MCF 10A (cell line): Measurements from ENCODE around the gene FBXL4. TPM values are rescaled to one million over a fixed set of nuclear protein-coding genes. Genes with fewer than 3 reads are reported as not detected.

Source experiments
- BruUV-seq: library from RNA; stranded (reverse); fragments of 400-500 nt; replicated peaks from 2 replicates; lab custom pipeline; 2021; lab: Mats Ljungman, UMichigan
- CTCF ChIA-PET: fragments of 300-600 bp; sonication (Branson Sonifier 250); formaldehyde crosslinking; extraction: SDS; loops from one replicate; lab custom pipeline; 2021; ENCODE audit warnings: antibody characterized with exemption, inconsistent platforms; lab: Yijun Ruan, JAX
- POLR2A ChIA-PET: fragments of 300-600, 350-650 bp; sonication (Branson Sonifier 250); formaldehyde crosslinking; extraction: SDS; loops from one replicate; lab custom pipeline; 2020; ENCODE audit warnings: antibody characterized with exemption, inconsistent platforms; lab: Yijun Ruan, JAX
- DNase-seq: peaks from one replicate; pipeline ENCODE4 v3.0.0-alpha.2; 2018; ENCODE audit not compliant: unreplicated experiment
- H3K27ac Mint-ChIP-seq: one replicate; pipeline ENCODE4 v1.8.0; 2022; ENCODE audit warnings: mild to moderate bottlenecking, low read depth, mixed read lengths; ENCODE audit not compliant: unreplicated experiment
- H3K27me3 Mint-ChIP-seq: one replicate; pipeline ENCODE4 v1.8.0; 2022; ENCODE audit warnings: mixed read lengths; ENCODE audit not compliant: insufficient read depth, unreplicated experiment
- H3K36me3 Mint-ChIP-seq: one replicate; pipeline ENCODE4 v1.8.0; 2022; ENCODE audit warnings: mild to moderate bottlenecking, moderate library complexity, mixed read lengths; ENCODE audit not compliant: insufficient read depth, unreplicated experiment
- H3K4me1 Mint-ChIP-seq: one replicate; pipeline ENCODE4 v1.8.0; 2022; ENCODE audit warnings: mixed read lengths; ENCODE audit not compliant: insufficient read depth, unreplicated experiment
- H3K4me3 Mint-ChIP-seq: one replicate; pipeline ENCODE4 v1.8.0; 2022; ENCODE audit warnings: mild to moderate bottlenecking, moderate library complexity, mixed read lengths; ENCODE audit not compliant: unreplicated experiment
- H3K9me3 Mint-ChIP-seq: one replicate; pipeline ENCODE4 v1.8.0; 2022; ENCODE audit warnings: mixed read lengths; ENCODE audit not compliant: unreplicated experiment
- CTCF ChIP-seq: fragments of 200-600 bp; IDR thresholded peaks from one replicate; pipeline ENCODE4 v1.8.0; 2022; ENCODE audit warnings: antibody characterized with exemption, mild to moderate bottlenecking; ENCODE audit not compliant: unreplicated experiment
- intact Hi-C: fragments of 100-400 bp; cut with micrococcal nuclease; formaldehyde crosslinking; loops from 2 replicates; pipeline ENCODE4 v1.14.1; 2022
- total RNA-seq: library from RNA; stranded (reverse); gene quantifications from 2 replicates; pipeline ENCODE4 v1.2.3, GENCODE V29; 2022

FBXL4 gene
- total RNA-seq, 1 experiment from 2014 or later, result 15.7 TPM

GRCh38 chr6:98836025-98836961 is 111.5 kb downstream of the FBXL4 start:
- CTCF ChIA-PET, result interaction anchor here (0.6 to 0.8 kb wide), 4 partner anchors 20 to 388 kb away, joined by 3 to 4 read pairs (median 3); no protein-coding TSS in a partner anchor
- TF ChIP-seq CTCF, result no peak
- POLR2A ChIA-PET, result no interaction called here

GRCh38 chr6:98835149-98836024 is 112.4 kb downstream of the FBXL4 start:
- DNase-seq, result no peak
- no peaks in the 10 kb centered on the region for H3K9me3 Mint-ChIP-seq
- no peaks in the 10 kb centered on the region for H3K36me3 Mint-ChIP-seq
- POLR2A ChIA-PET, result no interaction called here
- no peak for TF ChIP-seq CTCF
- peaks cover 100% of the 10 kb centered on the region for H3K27me3 Mint-ChIP-seq
- H3K4me3 Mint-ChIP-seq, result no peak overlapping the region
- no TSS peak for BruUV-seq
- CTCF ChIA-PET, result interaction anchor here (0.6 kb wide), 1 partner anchor 289 kb away, joined by 3 read pairs; no protein-coding TSS in a partner anchor
- H3K4me1 Mint-ChIP-seq, result peaks cover 17% of the 10 kb centered on the region
- intact Hi-C loops, result loop anchor here (10.0 kb wide), 1 partner anchor 891 kb away; no protein-coding TSS in a partner anchor
- H3K27ac Mint-ChIP-seq, result no peak overlapping the region

More at GRCh38 chr6:98836025-98836961, 111.5 kb downstream of the FBXL4 start:
- no peak overlapping the region for H3K27ac Mint-ChIP-seq
- H3K27me3 Mint-ChIP-seq, result peaks cover 100% of the 10 kb centered on the region
- no peaks in the 10 kb centered on the region for H3K36me3 Mint-ChIP-seq
- H3K4me1 Mint-ChIP-seq, result peaks cover 17% of the 10 kb centered on the region
- intact Hi-C loops, result loop anchor here (10.0 kb wide), 1 partner anchor 891 kb away; no protein-coding TSS in a partner anchor
- H3K4me3 Mint-ChIP-seq, result no peak overlapping the region
- DNase-seq, result no peak
- no TSS peak for BruUV-seq
- H3K9me3 Mint-ChIP-seq, result no peaks in the 10 kb centered on the region

GRCh38 chr6:98834060-98835031 is 113.4 kb downstream of the FBXL4 start, which contains the start of gene POU3F2:
TSS of gene POU3F2 (plus strand) at chr6:98834574. CDS start at chr6:98834874, 300 bp downstream.
- Mint-ChIP-seq H3K27me3 (peaks cover 100% of the 10 kb centered on the region), H3K27ac (no peak within 1 kb of the TSS), H3K9me3 (no peaks in the 10 kb centered on the region), H3K4me3 (peak within 1 kb of the TSS; percentile 86), H3K4me1 (peaks cover 17% of the 10 kb centered on the region), H3K36me3 (no peaks in the 10 kb centered on the region)
- ChIA-PET POLR2A (interaction anchor here (1.2 kb wide), 1 partner anchor 17 kb away, joined by 3 read pairs; no protein-coding TSS in a partner anchor), CTCF (interaction anchor here (0.6 to 1.1 kb wide), 5 partner anchors 12 to 1606 kb away, joined by 3 to 5 read pairs (median 3); no protein-coding TSS in a partner anchor)
- TF ChIP-seq CTCF, result no peak
- no TSS peak for BruUV-seq
- intact Hi-C loops, result loop anchor here (10.0 kb wide), 1 partner anchor 890 kb away; no protein-coding TSS in a partner anchor
- peak; percentile 71 for DNase-seq
